GM12892 (cell line): ENCODE data around the gene FAF1.

ENCODE experiments used
- POLR2A ChIP-seq: IDR thresholded peaks from 2 replicates; pipeline ENCODE4 v1.6.1; 2011; ENCODE audit warnings: low read depth, low read length, control low read depth
- POLR2AphosphoS5 ChIP-seq: IDR thresholded peaks from 2 replicates; pipeline ENCODE4 v1.6.1; 2011; ENCODE audit warnings: low read depth, low read length, control low read depth
- TAF1 ChIP-seq: IDR thresholded peaks from 2 replicates; pipeline ENCODE4 v1.6.1; 2011; ENCODE audit warnings: low read depth, mild to moderate bottlenecking, control low read depth, low read length, borderline replicate concordance

DNA sequence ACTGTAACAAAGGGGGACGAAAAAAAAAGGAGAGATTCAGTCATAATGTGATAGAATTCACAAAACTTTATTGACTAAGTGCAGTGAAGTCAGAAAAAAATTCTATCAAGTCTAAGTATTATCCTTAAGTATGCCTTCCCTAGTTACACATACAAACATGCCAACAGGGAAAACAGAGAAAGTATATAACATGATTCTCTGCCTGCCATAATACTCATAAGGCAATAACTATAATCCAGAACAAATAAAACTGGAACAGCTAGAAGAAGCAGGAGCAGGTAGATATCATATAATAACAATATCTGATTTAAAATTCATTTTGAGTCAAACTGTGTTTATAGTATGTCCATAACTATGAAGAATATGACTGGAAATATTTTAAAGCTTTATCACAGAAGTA, 184.3 kb downstream of the FAF1 start:
- TF ChIP-seq POLR2AphosphoS5 (no peak), POLR2A (no peak), TAF1 (no peak)
